Measurements from ENCODE around the gene EPYC. TPM values are rescaled to one million over a fixed set of nuclear protein-coding genes. Genes with fewer than 3 reads are reported as not detected.

The EPYC gene
- total RNA-seq, 1 donor from 2014 or later = not detected

DNA sequence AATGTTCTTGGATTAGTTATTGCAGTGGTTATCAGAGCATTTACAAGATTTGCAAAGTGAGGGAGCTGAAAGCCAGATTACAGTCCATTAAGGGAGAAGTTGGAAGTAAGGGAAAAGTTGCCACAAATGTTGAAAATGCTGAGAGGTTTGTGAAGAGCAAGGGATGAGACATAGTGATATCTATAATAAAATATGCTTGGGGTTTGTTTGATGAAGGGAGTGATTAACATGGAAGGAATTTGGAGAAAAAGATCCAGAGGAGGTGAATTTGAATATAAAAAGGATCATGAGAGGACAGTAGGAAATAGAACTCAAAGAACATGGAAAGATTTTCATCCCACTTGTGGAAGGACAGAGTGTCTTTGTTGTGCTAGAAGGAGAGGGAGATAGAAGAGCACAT is 30.5 kb downstream of the EPYC start:
- no peaks in the 10 kb centered on the region for H3K9me3 Mint-ChIP-seq

GRCh38 chr12:90972226-90972625 is 32.5 kb downstream of the EPYC start:
- peak overlapping the region; percentile 86 for H3K27ac Mint-ChIP-seq
- H3K36me3 Mint-ChIP-seq = no peaks in the 10 kb centered on the region
- peaks cover 42% of the 10 kb centered on the region for H3K4me1 Mint-ChIP-seq
- TF ChIP-seq, protein P1, sequence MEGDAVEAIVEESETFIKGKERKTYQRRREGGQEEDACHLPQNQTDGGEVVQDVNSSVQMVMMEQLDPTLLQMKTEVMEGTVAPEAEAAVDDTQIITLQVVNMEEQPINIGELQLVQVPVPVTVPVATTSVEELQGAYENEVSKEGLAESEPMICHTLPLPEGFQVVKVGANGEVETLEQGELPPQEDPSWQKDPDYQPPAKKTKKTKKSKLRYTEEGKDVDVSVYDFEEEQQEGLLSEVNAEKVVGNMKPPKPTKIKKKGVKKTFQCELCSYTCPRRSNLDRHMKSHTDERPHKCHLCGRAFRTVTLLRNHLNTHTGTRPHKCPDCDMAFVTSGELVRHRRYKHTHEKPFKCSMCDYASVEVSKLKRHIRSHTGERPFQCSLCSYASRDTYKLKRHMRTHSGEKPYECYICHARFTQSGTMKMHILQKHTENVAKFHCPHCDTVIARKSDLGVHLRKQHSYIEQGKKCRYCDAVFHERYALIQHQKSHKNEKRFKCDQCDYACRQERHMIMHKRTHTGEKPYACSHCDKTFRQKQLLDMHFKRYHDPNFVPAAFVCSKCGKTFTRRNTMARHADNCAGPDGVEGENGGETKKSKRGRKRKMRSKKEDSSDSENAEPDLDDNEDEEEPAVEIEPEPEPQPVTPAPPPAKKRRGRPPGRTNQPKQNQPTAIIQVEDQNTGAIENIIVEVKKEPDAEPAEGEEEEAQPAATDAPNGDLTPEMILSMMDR (IDR thresholded peaks at IDR 0.05; ENCODE audit: unreplicated experiment) = no peak
- no peak overlapping the region for H3K4me3 Mint-ChIP-seq
- H3K9me3 Mint-ChIP-seq = no peaks in the 10 kb centered on the region
- DNase-seq (ENCODE audit: low spot score in 2 of 2, unreplicated experiment in 2 of 2) = no peak
- no peaks in the 10 kb centered on the region for H3K27me3 Mint-ChIP-seq (ENCODE audit: low read depth)

More for the DNA sequence above, 30.5 kb downstream of the EPYC start:
- Mint-ChIP-seq H3K36me3 (no peaks in the 10 kb centered on the region), H3K4me1 (peaks cover 59% of the 10 kb centered on the region), H3K27me3 (ENCODE audit: low read depth) (no peaks in the 10 kb centered on the region), H3K4me3 (no peak overlapping the region), H3K27ac (peak overlapping the region; percentile 35)
- TF ChIP-seq, protein P1 (IDR thresholded peaks at IDR 0.05; ENCODE audit: unreplicated experiment) = no peak
- DNase-seq (ENCODE audit: low spot score in 2 of 2, unreplicated experiment in 2 of 2) = no peak

DNA sequence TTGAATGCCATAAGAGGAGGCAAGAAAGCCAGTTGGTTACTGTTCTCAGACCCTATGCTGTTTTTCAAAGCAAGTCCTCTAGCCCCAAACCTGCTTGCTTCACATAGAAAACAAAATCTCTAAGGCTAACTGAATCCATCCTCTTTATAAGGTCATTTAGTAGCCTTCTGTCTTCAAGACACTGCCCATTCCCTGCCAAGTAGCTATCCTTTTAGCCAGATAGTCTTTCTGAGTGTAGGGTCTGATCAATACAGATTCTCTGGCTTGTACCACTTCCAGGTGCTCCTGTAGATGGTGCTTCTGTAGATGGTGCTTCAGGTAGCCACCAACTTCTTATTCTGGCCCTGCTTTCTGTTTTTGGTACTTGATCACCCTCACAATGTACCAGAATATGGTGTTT is 33.9 kb downstream of the EPYC start:
- no peak overlapping the region for H3K4me3 Mint-ChIP-seq
- peaks cover 32% of the 10 kb centered on the region for H3K4me1 Mint-ChIP-seq
- DNase-seq (ENCODE audit: low spot score in 2 of 2, unreplicated experiment in 2 of 2) = no peak
- H3K36me3 Mint-ChIP-seq = peaks cover 2% of the 10 kb centered on the region
- H3K27me3 Mint-ChIP-seq (ENCODE audit: low read depth) = no peaks in the 10 kb centered on the region
- TF ChIP-seq, protein P1 (IDR thresholded peaks at IDR 0.05; ENCODE audit: unreplicated experiment) = no peak
- peak overlapping the region; percentile 30 for H3K27ac Mint-ChIP-seq
- H3K9me3 Mint-ChIP-seq = peaks cover 5% of the 10 kb centered on the region

GRCh38 chr12:90970471-90970870 is 34.3 kb downstream of the EPYC start:
- Mint-ChIP-seq H3K27ac (no peak overlapping the region), H3K9me3 (peaks cover 5% of the 10 kb centered on the region), H3K4me1 (peaks cover 27% of the 10 kb centered on the region), H3K4me3 (no peak overlapping the region), H3K27me3 (ENCODE audit: low read depth) (no peaks in the 10 kb centered on the region), H3K36me3 (peaks cover 2% of the 10 kb centered on the region)
- TF ChIP-seq, protein P1 (IDR thresholded peaks at IDR 0.05; ENCODE audit: unreplicated experiment) = no peak
- no peak for DNase-seq (ENCODE audit: low spot score in 2 of 2, unreplicated experiment in 2 of 2)

DNA sequence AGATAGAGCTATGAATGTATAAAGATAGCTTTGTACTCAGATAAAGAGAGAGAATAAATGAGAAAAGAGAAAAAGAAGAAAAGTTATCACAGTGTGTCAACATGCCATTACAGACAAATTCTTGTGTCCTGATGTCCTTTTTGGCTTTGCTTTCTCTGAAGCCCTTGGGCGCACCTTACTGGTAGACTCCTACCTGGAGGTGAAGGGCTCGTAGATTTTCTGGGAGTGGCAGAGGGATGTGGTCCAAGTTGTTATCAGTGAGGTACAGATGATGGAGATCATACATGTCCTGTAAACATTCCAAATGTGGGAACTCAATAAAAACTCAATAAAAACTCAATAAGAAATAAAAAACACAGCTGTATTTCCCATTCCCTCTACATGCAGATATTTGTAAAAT is 34.9 kb downstream of the EPYC start:
- H3K4me3 Mint-ChIP-seq = no peak overlapping the region

More for the DNA sequence above, 34.9 kb downstream of the EPYC start:
- no peak for DNase-seq (ENCODE audit: low spot score in 2 of 2, unreplicated experiment in 2 of 2)
- H3K9me3 Mint-ChIP-seq = peaks cover 5% of the 10 kb centered on the region
- peaks cover 2% of the 10 kb centered on the region for H3K36me3 Mint-ChIP-seq
- H3K27ac Mint-ChIP-seq = peak overlapping the region; percentile 34
- TF ChIP-seq, protein P1 (IDR thresholded peaks at IDR 0.05; ENCODE audit: unreplicated experiment) = no peak
- peaks cover 26% of the 10 kb centered on the region for H3K4me1 Mint-ChIP-seq
- H3K27me3 Mint-ChIP-seq (ENCODE audit: low read depth) = no peaks in the 10 kb centered on the region
